Astrocyte of the cerebellum (primary cell): ENCODE results near the gene TGIF1.

Experiments
- DNase-seq: peaks from one replicate; pipeline ENCODE4 v3.0.0-alpha.2; 2011; ENCODE audit warnings: low read depth
- H3K4me3 ChIP-seq: 2 replicates; pipeline ENCODE4 v1.5.1; 2011; ENCODE audit warnings: mild to moderate bottlenecking, low read depth, low read length, moderate library complexity
- CTCF ChIP-seq: IDR thresholded peaks from 2 replicates; pipeline ENCODE4 v1.5.1; 2012; ENCODE audit warnings: low read length, low read depth, moderate library complexity, mild to moderate bottlenecking; ENCODE audit errors: missing control alignments
- in situ Hi-C: cut with HindIII; loops from 2 replicates; pipeline ENCODE4 v1.10.0; 2017; ENCODE audit warnings: low sequenced_read_pairs

Gene TGIF1

GRCh38 chr18:3451183-3451988 is 1.4 kb downstream of the TGIF1 start:
- TF ChIP-seq CTCF, result no peak
- H3K4me3 ChIP-seq, result peak overlapping the region; percentile 99
- in situ Hi-C loops, result loop anchor here (5.0 kb wide), 2 partner anchors 59 to 216 kb away; no protein-coding TSS in a partner anchor
- peak; percentile 85 for DNase-seq

GRCh38 chr18:3451989-3452749 is 2.2 kb downstream of the TGIF1 start:
- peak overlapping the region; percentile 99 for H3K4me3 ChIP-seq
- no peak for TF ChIP-seq CTCF
- no peak for DNase-seq
- in situ Hi-C loops, result loop anchor here (5.0 kb wide), 2 partner anchors 60 to 215 kb away; no protein-coding TSS in a partner anchor

- H3K4me3 ChIP-seq, result peak overlapping the region; percentile 99
- in situ Hi-C loops, result loop anchor here (5.0 kb wide), 2 partner anchors 61 to 214 kb away; no protein-coding TSS in a partner anchor
These were observed 3.0 kb downstream of the TGIF1 start for GRCh38 chr18:3452750-3453539.

GRCh38 chr18:3453540-3454364 is 3.8 kb downstream of the TGIF1 start:
- no peak for TF ChIP-seq CTCF
- DNase-seq, result peak; percentile 98
- peak overlapping the region; percentile 99 for H3K4me3 ChIP-seq
- in situ Hi-C loops, result loop anchor here (5.0 kb wide), 2 partner anchors 61 to 214 kb away; no protein-coding TSS in a partner anchor

More at GRCh38 chr18:3452750-3453539, 3.0 kb downstream of the TGIF1 start:
- TF ChIP-seq CTCF, result no peak
- DNase-seq, result no peak

- TF ChIP-seq CTCF, result peak; percentile 70
- peak; percentile 60 for DNase-seq
- in situ Hi-C loops, result loop anchor here (5.0 kb wide), 2 partner anchors 62 to 213 kb away; no protein-coding TSS in a partner anchor
- peak overlapping the region; percentile 99 for H3K4me3 ChIP-seq
These were observed 4.6 kb downstream of the TGIF1 start for GRCh38 chr18:3454365-3455089.
